ENCODE measurements around the gene STAT1. TPM values are rescaled to one million over a fixed set of nuclear protein-coding genes. Genes with fewer than 3 reads are reported as not detected.

Gene STAT1
- total RNA-seq, 1 experiment from 2014 or later = 60.7 TPM

DNA sequence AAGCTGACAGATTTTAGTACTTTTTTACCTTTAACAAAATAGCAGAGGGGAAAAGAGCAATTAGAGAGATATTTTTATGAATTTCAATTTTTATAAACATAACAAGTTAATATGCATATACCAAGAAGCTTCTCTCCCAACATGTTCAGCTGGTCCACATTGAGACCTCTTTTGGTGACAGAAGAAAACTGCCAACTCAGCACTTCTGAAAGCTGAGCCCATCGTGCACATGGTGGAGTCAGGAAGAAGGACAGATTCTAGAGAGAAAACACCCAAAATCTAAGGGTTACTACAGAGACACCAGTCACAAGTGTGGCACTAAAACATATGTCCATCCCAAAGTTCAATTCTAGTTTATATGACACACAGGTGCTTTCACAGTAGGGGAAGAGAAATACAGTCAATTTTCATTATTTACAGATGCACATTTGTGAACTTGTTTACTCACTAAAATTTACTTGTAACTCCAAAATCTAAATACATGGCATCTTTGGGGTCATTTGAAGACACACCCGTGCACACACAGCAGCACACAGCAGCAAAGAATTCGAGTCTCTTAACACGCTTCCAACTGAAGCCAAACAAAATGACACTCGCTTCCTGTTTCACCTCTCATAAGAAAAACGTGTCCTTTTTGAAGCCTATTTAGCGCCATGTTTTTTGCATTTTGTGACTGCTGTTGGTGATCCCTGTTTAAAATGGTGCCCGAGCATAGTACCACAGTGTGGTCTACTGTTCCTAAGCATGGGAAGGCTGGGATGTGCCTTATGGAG lies 31.5 kb downstream of the STAT1 start (continued):
- TF ChIP-seq CTCF (IDR thresholded peaks at IDR 0.05 in 2 of 3, conservative IDR thresholded peaks at IDR 0.05 in 1 of 3; ENCODE audit: borderline replicate concordance in 1 of 3, insufficient read depth in 1 of 3, low read depth in 2 of 3, low read length in 2 of 3) (no peak), POLR2AphosphoS5 (IDR thresholded peaks at IDR 0.05; ENCODE audit: low read depth, low read length) (no peak), ZNF274 (IDR thresholded peaks at IDR 0.05; ENCODE audit: low read depth, low read length) (no peak), JUND (IDR thresholded peaks at IDR 0.05) (no peak), EZH2 (IDR thresholded peaks at IDR 0.05) (no peak)
- TF ChIP-seq, protein P1, sequence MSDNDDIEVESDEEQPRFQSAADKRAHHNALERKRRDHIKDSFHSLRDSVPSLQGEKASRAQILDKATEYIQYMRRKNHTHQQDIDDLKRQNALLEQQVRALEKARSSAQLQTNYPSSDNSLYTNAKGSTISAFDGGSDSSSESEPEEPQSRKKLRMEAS (IDR thresholded peaks at IDR 0.05) = no peak

DNA sequence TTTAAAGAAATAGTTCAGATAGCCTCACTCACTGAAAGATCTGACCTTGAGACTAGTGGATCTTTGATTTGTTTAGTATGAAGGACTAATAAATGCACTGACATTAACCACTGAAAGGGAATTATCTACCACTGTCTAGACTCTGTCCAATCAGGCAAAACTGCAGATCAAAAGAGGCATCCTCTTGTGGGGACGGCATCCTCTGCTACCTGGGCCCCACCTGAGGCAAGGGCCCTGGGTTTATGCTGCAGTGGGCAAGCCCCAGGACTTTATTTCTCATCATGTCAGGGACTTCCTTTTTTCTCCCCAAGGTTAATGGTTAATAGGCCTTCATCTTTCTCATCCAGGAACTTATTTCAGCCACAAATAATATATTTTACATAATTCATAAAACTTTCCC lies 32.2 kb downstream of the STAT1 start:
- peaks cover 82 to 85% of the 10 kb centered on the region in 2 experiments for H3K36me3 ChIP-seq (ENCODE audit: control insufficient read depth in 1 of 2, insufficient read depth in 2 of 2, low read length in 2 of 2)
- no peak overlapping the region for H3K9ac ChIP-seq (ENCODE audit: low read length)
- ChIA-PET RAD21 (ENCODE audit: low non-redundant PET in 1 of 2, low total read pairs in 2 of 2, uncharacterized antibody in 2 of 2, unreplicated experiment in 2 of 2) (no interaction called here), CTCF (no interaction called here), POLR2A (no interaction called here)
- no peaks in the 10 kb centered on the region for H3K27me3 ChIP-seq (ENCODE audit: insufficient read depth, low read length)
- no TSS peak for BruUV-seq (replicated peaks)
- no peak overlapping the region for H3K27ac ChIP-seq (ENCODE audit: low read depth, low read length)
- H3K4me1 ChIP-seq (ENCODE audit: control insufficient read depth in 1 of 2, insufficient read depth in 2 of 2, low read length in 2 of 2) = no peaks in the 10 kb centered on the region
- ATAC-seq = no peak
- no peak overlapping the region for H2AFZ ChIP-seq (ENCODE audit: low read depth, low read length, poor library complexity, severe bottlenecking)
- no peaks in the 10 kb centered on the region for H3K79me2 ChIP-seq (ENCODE audit: insufficient read depth, low read length)
- no peaks in the 10 kb centered on the region for H3K9me2 ChIP-seq (ENCODE audit: insufficient read depth)
- H4K20me1 ChIP-seq (ENCODE audit: insufficient read depth) = no peaks in the 10 kb centered on the region
- H3K4me2 ChIP-seq (ENCODE audit: low read length) = no peak overlapping the region
- H3K4me3 ChIP-seq (replicated peaks in 1 of 2; ENCODE audit: low read depth in 1 of 2, low read length in 2 of 2) = no peak overlapping the region
- no peaks in the 10 kb centered on the region for H3K9me3 ChIP-seq (ENCODE audit: control insufficient read depth in 1 of 2, insufficient read depth in 1 of 2, low read depth in 1 of 2, low read length in 2 of 2)
- intact Hi-C loops (cut with micrococcal nuclease) = no loop called here
- no peak for DNase-seq (ENCODE audit: low read depth, low spot score)
- TF ChIP-seq RAD21 (IDR thresholded peaks at IDR 0.05; ENCODE audit: low read depth) (no peak), EGR1 (IDR thresholded peaks at IDR 0.05; ENCODE audit: low read depth) (no peak), YY1 (IDR thresholded peaks at IDR 0.05; ENCODE audit: extremely low read depth, insufficient replicate concordance, low read depth, low read length) (no peak), ZFX (IDR thresholded peaks at IDR 0.05) (no peak), CBX3 (IDR thresholded peaks at IDR 0.05; ENCODE audit: low read depth) (no peak), EZH2 (IDR thresholded peaks at IDR 0.05) (no peak), REST (IDR thresholded peaks at IDR 0.05; ENCODE audit: low read depth) (no peak), EZH2phosphoT487 (IDR thresholded peaks at IDR 0.05; ENCODE audit: borderline replicate concordance) (no peak), ATF3 (IDR thresholded peaks at IDR 0.05) (no peak), TCF7L2 (IDR thresholded peaks at IDR 0.05; ENCODE audit: borderline replicate concordance, extremely low read depth, insufficient read depth, insufficient read length) (no peak), SIN3A (IDR thresholded peaks at IDR 0.05; ENCODE audit: low read depth) (no peak), ZBTB33 (IDR thresholded peaks at IDR 0.05; ENCODE audit: extremely low read depth, insufficient replicate concordance, low read length) (no peak), ZNF274 (IDR thresholded peaks at IDR 0.05; ENCODE audit: low read depth, low read length) (no peak)

Data from HCT116 (cell line).